ENCODE data around the gene KY. TPM values are rescaled to one million over a fixed set of nuclear protein-coding genes. Genes with fewer than 3 reads are reported as not detected.

KY gene
- total RNA-seq, 1 donor from 2014 or later, result not detected

GRCh38 chr3:134658555-134658954, 7.7 kb upstream of the KY start:
- no peaks in the 10 kb centered on the region for H3K36me3 Mint-ChIP-seq (ENCODE audit: unreplicated experiment)
- TF ChIP-seq CTCF (IDR thresholded peaks at IDR 0.05), result no peak
- H3K9me3 Mint-ChIP-seq (ENCODE audit: unreplicated experiment), result peaks cover 5% of the 10 kb centered on the region
- no peak overlapping the region for H3K4me3 Mint-ChIP-seq (ENCODE audit: unreplicated experiment)
- peaks cover 29% of the 10 kb centered on the region for H3K27me3 Mint-ChIP-seq (ENCODE audit: unreplicated experiment)
- no peak overlapping the region for H3K27ac Mint-ChIP-seq (ENCODE audit: unreplicated experiment)
- no peaks in the 10 kb centered on the region for H3K4me1 Mint-ChIP-seq (ENCODE audit: unreplicated experiment)
- DNase-seq (ENCODE audit: extremely low spot score, unreplicated experiment), result no peak

- Mint-ChIP-seq H3K4me1 (ENCODE audit: unreplicated experiment) (peaks cover 10% of the 10 kb centered on the region), H3K27me3 (ENCODE audit: unreplicated experiment) (peaks cover 27% of the 10 kb centered on the region), H3K27ac (ENCODE audit: unreplicated experiment) (no peak overlapping the region), H3K4me3 (ENCODE audit: unreplicated experiment) (no peak overlapping the region), H3K9me3 (ENCODE audit: unreplicated experiment) (peaks cover 3% of the 10 kb centered on the region), H3K36me3 (ENCODE audit: unreplicated experiment) (no peaks in the 10 kb centered on the region)
- no peak for TF ChIP-seq CTCF (IDR thresholded peaks at IDR 0.05)
- peak; percentile 54 for DNase-seq (ENCODE audit: extremely low spot score, unreplicated experiment)
These were observed 5.5 kb upstream of the KY start for GRCh38 chr3:134656211-134656800.

- Mint-ChIP-seq H3K27ac (ENCODE audit: unreplicated experiment) (no peak overlapping the region), H3K27me3 (ENCODE audit: unreplicated experiment) (peaks cover 25% of the 10 kb centered on the region), H3K36me3 (ENCODE audit: unreplicated experiment) (no peaks in the 10 kb centered on the region), H3K4me3 (ENCODE audit: unreplicated experiment) (no peak overlapping the region), H3K9me3 (ENCODE audit: unreplicated experiment) (no peaks in the 10 kb centered on the region), H3K4me1 (ENCODE audit: unreplicated experiment) (peaks cover 13% of the 10 kb centered on the region)
- no peak for TF ChIP-seq CTCF (IDR thresholded peaks at IDR 0.05)
- DNase-seq (ENCODE audit: extremely low spot score, unreplicated experiment), result peak; percentile 32
These were observed 4.9 kb upstream of the KY start for GRCh38 chr3:134655706-134656105.

GRCh38 chr3:134654031-134654430, 3.2 kb upstream of the KY start:
- Mint-ChIP-seq H3K9me3 (ENCODE audit: unreplicated experiment) (no peaks in the 10 kb centered on the region), H3K27me3 (ENCODE audit: unreplicated experiment) (peaks cover 22% of the 10 kb centered on the region), H3K36me3 (ENCODE audit: unreplicated experiment) (no peaks in the 10 kb centered on the region), H3K4me1 (ENCODE audit: unreplicated experiment) (peaks cover 15% of the 10 kb centered on the region), H3K4me3 (ENCODE audit: unreplicated experiment) (no peak overlapping the region), H3K27ac (ENCODE audit: unreplicated experiment) (no peak overlapping the region)
- no peak for TF ChIP-seq CTCF (IDR thresholded peaks at IDR 0.05)
- peak; percentile 51 for DNase-seq (ENCODE audit: extremely low spot score, unreplicated experiment)

- H3K27me3 Mint-ChIP-seq (ENCODE audit: unreplicated experiment), result peaks cover 13% of the 10 kb centered on the region
- TF ChIP-seq CTCF (IDR thresholded peaks at IDR 0.05), result no peak
These were observed 2.2 kb upstream of the KY start for GRCh38 chr3:134652886-134653630.

More at GRCh38 chr3:134652886-134653630, 2.2 kb upstream of the KY start:
- no peak overlapping the region for H3K27ac Mint-ChIP-seq (ENCODE audit: unreplicated experiment)
- H3K4me3 Mint-ChIP-seq (ENCODE audit: unreplicated experiment), result no peak overlapping the region
- no peaks in the 10 kb centered on the region for H3K36me3 Mint-ChIP-seq (ENCODE audit: unreplicated experiment)
- H3K9me3 Mint-ChIP-seq (ENCODE audit: unreplicated experiment), result no peaks in the 10 kb centered on the region
- DNase-seq (ENCODE audit: extremely low spot score, unreplicated experiment), result peak; percentile 60
- peaks cover 15% of the 10 kb centered on the region for H3K4me1 Mint-ChIP-seq (ENCODE audit: unreplicated experiment)

Measured in osteocyte (in vitro differentiated cells).